Sigmoid colon (tissue), 7 donors: ENCODE data around the gene DBI. TPM values are rescaled to one million over a fixed set of nuclear protein-coding genes. Genes with fewer than 3 reads are reported as not detected.
"Not testable (repeated sequence)": the region's sequence is repeated elsewhere in the genome, so short reads cannot be mapped to it uniquely, and the experiment has no call there.

Experiments
- DNase-seq: peaks from one replicate; pipeline ENCODE4 v3.0.0-alpha.2; 2019
- H3K27ac ChIP-seq, 4 donors: fragments of 200-600 bp; sonication (generic); one replicate each; pipeline ENCODE4 v1.5.1; 2016 to 2019; ENCODE audit warnings: mild to moderate bottlenecking in 1 of 4
- H3K27me3 ChIP-seq, 3 donors: fragments of 200-600 bp; sonication (generic); one replicate each; pipeline ENCODE4 v1.5.1; 2019; ENCODE audit warnings: mild to moderate bottlenecking in 1 of 3
- H3K36me3 ChIP-seq, 4 donors: fragments of 200-600 bp; sonication (generic); one replicate each; pipeline ENCODE4 v1.5.1; 2016 to 2019
- H3K4me1 ChIP-seq, 4 donors: fragments of 200-600 bp; sonication (generic); one replicate each; pipeline ENCODE4 v1.5.1; 2017 to 2019
- H3K4me3 ChIP-seq, 4 donors: fragments of 200-600 bp; sonication (generic); one replicate each; pipeline ENCODE4 v1.5.1; 2017 to 2019; ENCODE audit warnings: mild to moderate bottlenecking in 2 of 4, moderate library complexity in 1 of 4
- H3K9me3 ChIP-seq, 4 donors: fragments of 200-600 bp in 3 of 4; sonication (generic) in 3 of 4; one replicate each; pipeline versions ENCODE4 v1.5.1 to v1.6.1; 2013 to 2019
- EP300 ChIP-seq, 4 donors: sonication (generic); formaldehyde crosslinking; IDR thresholded peaks; one replicate each; pipeline ENCODE4 v1.6.1; 2017; ENCODE audit warnings: antibody characterized with exemption in 4 of 4
- POLR2A ChIP-seq, 2 donors: fragments of 450-650 bp; IDR thresholded peaks; one replicate each; pipeline ENCODE4 v1.6.1; 2016; ENCODE audit warnings: antibody characterized with exemption in 2 of 2, mild to moderate bottlenecking in 2 of 2, moderate library complexity in 2 of 2
- POLR2AphosphoS5 ChIP-seq, 4 donors: sonication (generic); formaldehyde crosslinking; IDR thresholded peaks; one replicate each; pipeline ENCODE4 v1.6.1; 2017; ENCODE audit warnings: antibody characterized with exemption in 4 of 4
- WGBS, 2 donors: extraction: QIAGEN DNeasy Blood & Tissue Kit; methylation state at CpG; one replicate each; pipeline ENCODE4 v1.1.7; 2013; 5-methylcytosine and 5-hydroxymethylcytosine counted together
- intact Hi-C: fragments of 100-400 bp; cut with DNase I; formaldehyde crosslinking; loops from one replicate; pipeline ENCODE4 v1.15.1; 2023
- polyA plus RNA-seq, 3 donors: library from polyadenylated mRNA; stranded (reverse); fragments of 200-250 nt; gene quantifications; one replicate each; pipeline ENCODE4 v1.2.3, GENCODE V29; 2013
- total RNA-seq, 4 donors: library from RNA; depleted of rRNA; stranded (reverse); fragments of >200 nt; gene quantifications; one replicate each; pipeline ENCODE4 v1.1.0, GENCODE V29; 2016
- TF ChIP-seq, protein P1 (sequence below), 4 experiments: fragments of 450-650 bp in 3 of 4; fragments of 200-600 bp in 1 of 4; IDR thresholded peaks; one replicate each; pipeline ENCODE4 v1.5.1; 2016 to 2019; ENCODE audit warnings: antibody characterized with exemption in 4 of 4, mild to moderate bottlenecking in 3 of 4, moderate library complexity in 2 of 4
- donor health status: healthy with polysubstance abuse.
- donor health status: Bipolar disorder and iron deficiency.
- donor health status: healthy.

DBI gene
- total and polyA plus RNA-seq, 7 donors, result 49.5 to 1,261 (median 92.4) TPM

- Histone ChIP-seq H3K27ac (peak overlapping the region in 1 of 4 donors; percentile 47), H3K9me3 (no peaks in the 10 kb centered on the region), H3K27me3 (no peaks in the 10 kb centered on the region), H3K4me1 (peaks cover 0 to 14% (median 12%) of the 10 kb centered on the region in 4 donors), H3K4me3 (no peak overlapping the region), H3K36me3 (peaks cover 11 to 63% (median 34%) of the 10 kb centered on the region in 4 donors)
- WGBS, 2 donors, result 97% methylated on average over 6 of the region's 6 CpGs
- DNase-seq, result peak; percentile 76
- intact Hi-C loops, result no loop called here
- TF ChIP-seq, protein P1, sequence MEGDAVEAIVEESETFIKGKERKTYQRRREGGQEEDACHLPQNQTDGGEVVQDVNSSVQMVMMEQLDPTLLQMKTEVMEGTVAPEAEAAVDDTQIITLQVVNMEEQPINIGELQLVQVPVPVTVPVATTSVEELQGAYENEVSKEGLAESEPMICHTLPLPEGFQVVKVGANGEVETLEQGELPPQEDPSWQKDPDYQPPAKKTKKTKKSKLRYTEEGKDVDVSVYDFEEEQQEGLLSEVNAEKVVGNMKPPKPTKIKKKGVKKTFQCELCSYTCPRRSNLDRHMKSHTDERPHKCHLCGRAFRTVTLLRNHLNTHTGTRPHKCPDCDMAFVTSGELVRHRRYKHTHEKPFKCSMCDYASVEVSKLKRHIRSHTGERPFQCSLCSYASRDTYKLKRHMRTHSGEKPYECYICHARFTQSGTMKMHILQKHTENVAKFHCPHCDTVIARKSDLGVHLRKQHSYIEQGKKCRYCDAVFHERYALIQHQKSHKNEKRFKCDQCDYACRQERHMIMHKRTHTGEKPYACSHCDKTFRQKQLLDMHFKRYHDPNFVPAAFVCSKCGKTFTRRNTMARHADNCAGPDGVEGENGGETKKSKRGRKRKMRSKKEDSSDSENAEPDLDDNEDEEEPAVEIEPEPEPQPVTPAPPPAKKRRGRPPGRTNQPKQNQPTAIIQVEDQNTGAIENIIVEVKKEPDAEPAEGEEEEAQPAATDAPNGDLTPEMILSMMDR (IDR thresholded peaks at IDR 0.05), result no peak
- TF ChIP-seq POLR2A (IDR thresholded peaks at IDR 0.05) (no peak), EP300 (IDR thresholded peaks at IDR 0.05) (no peak), POLR2AphosphoS5 (IDR thresholded peaks at IDR 0.05) (no peak)
These were observed 4.3 kb downstream of the DBI start for GRCh38 chr2:119371111-119371510.

DNA sequence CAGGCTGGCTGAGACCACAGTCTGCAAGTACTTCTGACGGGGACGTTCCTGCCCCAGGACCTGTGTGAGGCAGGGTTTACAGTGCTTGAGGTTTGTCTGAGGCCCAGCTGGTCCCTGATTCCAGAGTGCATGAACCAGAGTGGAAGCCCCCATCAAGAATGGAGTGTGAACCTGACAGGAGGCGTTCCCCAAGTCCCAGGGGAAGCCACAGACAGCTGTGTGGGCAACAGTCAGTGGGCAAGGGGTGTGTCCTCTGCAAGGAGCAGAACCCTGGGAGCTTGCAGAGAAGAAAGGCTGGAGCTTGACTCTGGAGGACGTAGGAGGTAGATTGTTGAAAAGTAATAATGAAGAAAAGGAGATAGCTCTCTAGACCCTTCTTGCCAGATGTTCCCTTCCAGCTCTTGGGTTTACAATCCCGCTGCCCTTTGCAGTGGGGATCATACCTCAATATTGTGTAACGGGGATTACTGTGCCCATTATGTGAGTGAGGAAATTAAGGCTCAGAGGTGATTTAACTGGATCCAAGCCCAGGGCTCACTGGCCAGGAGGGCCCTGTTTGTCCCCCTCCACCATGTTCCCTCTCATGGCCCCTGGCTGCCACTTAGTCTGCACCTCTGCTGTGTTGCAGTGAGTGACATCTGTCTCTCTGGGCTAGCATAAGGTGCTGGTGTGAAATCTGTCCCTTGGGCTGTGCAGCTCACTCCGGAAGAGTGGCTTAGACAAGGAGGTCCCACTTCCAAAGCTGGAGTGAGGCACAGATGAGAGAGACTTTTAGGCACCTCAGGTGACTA is 6.2 kb downstream of the DBI start:
- Histone ChIP-seq H3K27me3 (no peaks in the 10 kb centered on the region), H3K27ac (no peak overlapping the region), H3K36me3 (peaks cover 11 to 63% (median 34%) of the 10 kb centered on the region in 4 donors), H3K4me1 (peaks cover 0 to 8% (median 6%) of the 10 kb centered on the region in 4 donors), H3K9me3 (no peaks in the 10 kb centered on the region), H3K4me3 (no peak overlapping the region)
- TF ChIP-seq EP300 (IDR thresholded peaks at IDR 0.05), result no peak
- TF ChIP-seq, protein P1 (IDR thresholded peaks at IDR 0.05), result no peak
- no peak for TF ChIP-seq POLR2AphosphoS5 (IDR thresholded peaks at IDR 0.05)
- TF ChIP-seq POLR2A (IDR thresholded peaks at IDR 0.05), result no peak
- DNase-seq, result no peak
- WGBS, 2 donors, result 84 to 96% methylated on average over 7 of the region's 7 CpGs
- intact Hi-C loops, result no loop called here

DNA sequence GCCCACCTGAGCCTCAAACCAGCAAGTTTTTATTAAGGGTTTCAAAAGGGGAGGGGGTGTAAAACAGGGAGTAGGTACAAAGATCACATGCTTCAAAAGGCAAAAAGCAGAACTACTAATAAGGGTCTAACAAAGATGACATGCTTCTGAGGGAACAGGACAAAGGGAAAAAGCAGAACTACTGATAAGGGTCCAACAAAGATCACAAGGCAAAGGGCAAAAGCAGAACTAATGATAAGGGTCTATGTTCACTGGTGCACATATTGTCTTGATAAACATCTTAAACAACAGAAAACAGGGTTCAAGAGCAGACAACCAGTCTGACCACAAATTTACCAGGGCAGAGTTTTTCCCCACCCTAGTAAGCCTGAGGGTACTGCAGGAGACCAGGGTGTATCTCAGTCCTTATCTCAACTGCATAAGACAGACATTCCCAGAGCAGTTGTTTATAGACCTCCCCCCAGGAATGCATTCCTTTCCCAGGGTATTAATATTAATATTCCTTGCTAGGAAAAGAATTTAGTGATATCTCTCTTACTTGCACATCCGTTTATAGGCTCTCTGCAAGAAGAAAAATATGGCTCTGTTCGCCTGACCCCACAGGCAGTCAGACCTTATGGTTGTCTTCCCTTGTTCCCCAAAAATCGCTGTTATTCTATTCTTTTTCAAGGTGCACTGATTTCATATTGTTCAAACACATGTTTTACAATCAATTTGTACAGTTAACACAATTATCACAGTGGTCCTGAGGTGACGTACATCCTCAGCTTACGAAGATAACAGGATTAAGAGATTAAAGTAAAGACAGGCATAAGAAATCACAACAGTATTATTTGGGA is 7.3 kb downstream of the DBI start:
- H3K27me3 ChIP-seq, H3K4me1 ChIP-seq, H3K4me3 ChIP-seq, H3K27ac ChIP-seq, DNase-seq, H3K9me3 ChIP-seq, intact Hi-C loops: not testable (repeated sequence)
- WGBS, 2 donors, result 96% methylated on average over 5 of the region's 5 CpGs
- peaks cover 11 to 53% (median 30%) of the 10 kb centered on the region in 4 donors for H3K36me3 ChIP-seq

DNA sequence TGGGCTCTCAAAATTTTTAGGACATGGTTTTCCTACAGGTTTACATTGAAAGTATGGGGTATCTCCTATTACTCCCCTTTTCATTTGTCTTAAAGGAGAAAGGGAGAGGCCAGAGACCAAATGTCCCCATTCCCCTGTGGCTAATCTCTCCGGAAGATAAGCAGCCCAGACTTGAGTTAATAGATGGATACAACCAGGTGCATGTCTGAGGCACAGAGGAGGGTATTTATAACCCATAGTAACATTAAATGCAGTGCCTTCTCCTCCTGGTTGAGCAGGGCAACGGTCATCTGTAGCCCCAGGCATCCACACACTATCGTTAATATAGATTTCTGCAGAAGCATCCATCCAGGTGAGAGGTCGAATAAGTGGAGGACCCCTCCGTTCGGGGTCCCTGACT is 9.6 kb downstream of the DBI start:
- H3K9me3 ChIP-seq, DNase-seq, intact Hi-C loops, H3K4me1 ChIP-seq, H3K4me3 ChIP-seq, H3K27me3 ChIP-seq, H3K27ac ChIP-seq: not testable (repeated sequence)
- WGBS, 2 donors, result 91 to 93% methylated on average over 6 of the region's 6 CpGs
- peaks cover 11 to 32% (median 19%) of the 10 kb centered on the region in 4 donors for H3K36me3 ChIP-seq

- no peak for DNase-seq
These were observed 10.0 kb downstream of the DBI start for GRCh38 chr2:119376810-119377209.

More at GRCh38 chr2:119376810-119377209, 10.0 kb downstream of the DBI start:
- TF ChIP-seq, protein P1 (IDR thresholded peaks at IDR 0.05), result no peak
- TF ChIP-seq POLR2AphosphoS5 (IDR thresholded peaks at IDR 0.05) (no peak), POLR2A (IDR thresholded peaks at IDR 0.05) (no peak), EP300 (IDR thresholded peaks at IDR 0.05) (no peak)
- WGBS, 2 donors, result 95 to 96% methylated on average over 5 of the region's 5 CpGs
- Histone ChIP-seq H3K9me3 (no peaks in the 10 kb centered on the region), H3K4me1 (no peaks in the 10 kb centered on the region), H3K36me3 (peaks cover 11 to 28% (median 17%) of the 10 kb centered on the region in 4 donors), H3K27me3 (no peaks in the 10 kb centered on the region), H3K27ac (no peak overlapping the region), H3K4me3 (no peak overlapping the region)
- intact Hi-C loops, result no loop called here
